ENCODE measurements around the gene CCDC148. TPM values are rescaled to one million over a fixed set of nuclear protein-coding genes. Genes with fewer than 3 reads are reported as not detected.

CCDC148 gene
- total RNA-seq, 1 donor from 2014 or later = not detected

GRCh38 chr2:158414538-158414937, 42.0 kb downstream of the CCDC148 start:
- H3K27me3 Mint-ChIP-seq = peaks cover 2% of the 10 kb centered on the region
- ChIA-PET CTCF (no interaction called here), POLR2A (no interaction called here)
- no peak overlapping the region for H3K27ac Mint-ChIP-seq
- TF ChIP-seq CTCF (IDR thresholded peaks at IDR 0.05) = no peak
- DNase-seq (no peak), ATAC-seq (ENCODE audit: low read depth) (no peak)
- intact Hi-C loops (cut with micrococcal nuclease) = no loop called here
- peaks cover 28% of the 10 kb centered on the region for H3K9me3 Mint-ChIP-seq
- no peaks in the 10 kb centered on the region for H3K36me3 Mint-ChIP-seq (ENCODE audit: low read depth)
- no peaks in the 10 kb centered on the region for H3K4me1 Mint-ChIP-seq
- no peak overlapping the region for H3K4me3 Mint-ChIP-seq

- intact Hi-C loops (cut with micrococcal nuclease) = no loop called here
- no peaks in the 10 kb centered on the region for H3K27me3 Mint-ChIP-seq
- H3K9me3 Mint-ChIP-seq = peaks cover 32% of the 10 kb centered on the region
- ATAC-seq (ENCODE audit: low read depth) (no peak), DNase-seq (no peak)
- no peaks in the 10 kb centered on the region for H3K36me3 Mint-ChIP-seq (ENCODE audit: low read depth)
- no peaks in the 10 kb centered on the region for H3K4me1 Mint-ChIP-seq
- H3K27ac Mint-ChIP-seq = no peak overlapping the region
- H3K4me3 Mint-ChIP-seq = no peak overlapping the region
- no peak for TF ChIP-seq CTCF (IDR thresholded peaks at IDR 0.05)
- CTCF ChIA-PET = no interaction called here
- POLR2A ChIA-PET = no interaction called here
These were observed 43.0 kb downstream of the CCDC148 start for GRCh38 chr2:158413581-158413980.

GRCh38 chr2:158412206-158412605, 44.3 kb downstream of the CCDC148 start:
- H3K27ac Mint-ChIP-seq = no peak overlapping the region
- ChIA-PET POLR2A (no interaction called here), CTCF (no interaction called here)
- no peaks in the 10 kb centered on the region for H3K4me1 Mint-ChIP-seq
- H3K27me3 Mint-ChIP-seq = no peaks in the 10 kb centered on the region
- H3K4me3 Mint-ChIP-seq = no peak overlapping the region
- intact Hi-C loops (cut with micrococcal nuclease) = no loop called here
- no peaks in the 10 kb centered on the region for H3K36me3 Mint-ChIP-seq (ENCODE audit: low read depth)
- no peak for TF ChIP-seq CTCF (IDR thresholded peaks at IDR 0.05)
- no peak for DNase-seq
- H3K9me3 Mint-ChIP-seq = peaks cover 30% of the 10 kb centered on the region
- ATAC-seq (ENCODE audit: low read depth) = no peak

GRCh38 chr2:158411748-158412147, 44.8 kb downstream of the CCDC148 start:
- H3K4me1 Mint-ChIP-seq = no peaks in the 10 kb centered on the region
- no peak overlapping the region for H3K27ac Mint-ChIP-seq
- no peak for ATAC-seq (ENCODE audit: low read depth)
- ChIA-PET POLR2A (no interaction called here), CTCF (no interaction called here)
- intact Hi-C loops (cut with micrococcal nuclease) = no loop called here
- no peak overlapping the region for H3K4me3 Mint-ChIP-seq
- no peak for TF ChIP-seq CTCF (IDR thresholded peaks at IDR 0.05)
- peaks cover 30% of the 10 kb centered on the region for H3K9me3 Mint-ChIP-seq
- DNase-seq = no peak
- peaks cover 2% of the 10 kb centered on the region for H3K27me3 Mint-ChIP-seq
- no peaks in the 10 kb centered on the region for H3K36me3 Mint-ChIP-seq (ENCODE audit: low read depth)

- CTCF ChIA-PET = no interaction called here
- Mint-ChIP-seq H3K36me3 (ENCODE audit: low read depth) (no peaks in the 10 kb centered on the region), H3K4me1 (no peaks in the 10 kb centered on the region), H3K27ac (no peak overlapping the region), H3K9me3 (peaks cover 19% of the 10 kb centered on the region), H3K27me3 (peaks cover 2% of the 10 kb centered on the region), H3K4me3 (no peak overlapping the region)
- intact Hi-C loops (cut with micrococcal nuclease) = no loop called here
- ATAC-seq (ENCODE audit: low read depth) (no peak), DNase-seq (no peak)
- POLR2A ChIA-PET = no interaction called here
- no peak for TF ChIP-seq CTCF (IDR thresholded peaks at IDR 0.05)
These were observed 46.4 kb downstream of the CCDC148 start for GRCh38 chr2:158410132-158410531.
